Measurements from ENCODE around the gene NAXD.

- TF ChIP-seq POLR2A (IDR thresholded peaks at IDR 0.05), result no peak
- TF ChIP-seq, protein P1, sequence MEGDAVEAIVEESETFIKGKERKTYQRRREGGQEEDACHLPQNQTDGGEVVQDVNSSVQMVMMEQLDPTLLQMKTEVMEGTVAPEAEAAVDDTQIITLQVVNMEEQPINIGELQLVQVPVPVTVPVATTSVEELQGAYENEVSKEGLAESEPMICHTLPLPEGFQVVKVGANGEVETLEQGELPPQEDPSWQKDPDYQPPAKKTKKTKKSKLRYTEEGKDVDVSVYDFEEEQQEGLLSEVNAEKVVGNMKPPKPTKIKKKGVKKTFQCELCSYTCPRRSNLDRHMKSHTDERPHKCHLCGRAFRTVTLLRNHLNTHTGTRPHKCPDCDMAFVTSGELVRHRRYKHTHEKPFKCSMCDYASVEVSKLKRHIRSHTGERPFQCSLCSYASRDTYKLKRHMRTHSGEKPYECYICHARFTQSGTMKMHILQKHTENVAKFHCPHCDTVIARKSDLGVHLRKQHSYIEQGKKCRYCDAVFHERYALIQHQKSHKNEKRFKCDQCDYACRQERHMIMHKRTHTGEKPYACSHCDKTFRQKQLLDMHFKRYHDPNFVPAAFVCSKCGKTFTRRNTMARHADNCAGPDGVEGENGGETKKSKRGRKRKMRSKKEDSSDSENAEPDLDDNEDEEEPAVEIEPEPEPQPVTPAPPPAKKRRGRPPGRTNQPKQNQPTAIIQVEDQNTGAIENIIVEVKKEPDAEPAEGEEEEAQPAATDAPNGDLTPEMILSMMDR (IDR thresholded peaks at IDR 0.05), result no peak
- TF ChIP-seq POLR2AphosphoS5 (IDR thresholded peaks at IDR 0.05; ENCODE audit: insufficient read depth in 1 of 2, low read depth in 1 of 2), result no peak
Measured at GRCh38 chr13:110665491-110666254, 50.3 kb downstream of the NAXD start.

Data from vagina (tissue), 2 donors.